Stomach smooth muscle (tissue), 2 donors: ENCODE measurements around the gene ROPN1L.

Experiments used
- H3K27ac ChIP-seq: one replicate; pipeline ENCODE4 v1.7.0; 2013; ENCODE audit warnings: mild to moderate bottlenecking, low read length, inconsistent platforms
- H3K27me3 ChIP-seq, 2 donors: one replicate each; pipeline ENCODE4 v1.7.0; 2013; ENCODE audit warnings: low read length in 2 of 2; ENCODE audit not compliant: insufficient read depth in 2 of 2, control insufficient read depth in 1 of 2
- H3K36me3 ChIP-seq, 2 donors: one replicate each; pipeline ENCODE4 v1.7.0; 2013; ENCODE audit warnings: low read length in 2 of 2; ENCODE audit not compliant: control insufficient read depth in 2 of 2, insufficient read depth in 2 of 2
- H3K4me1 ChIP-seq: one replicate; pipeline ENCODE4 v1.7.0; 2013; ENCODE audit warnings: low read length; ENCODE audit not compliant: control insufficient read depth, insufficient read depth
- H3K4me3 ChIP-seq, 2 donors: one replicate each; pipeline ENCODE4 v1.7.0; 2013; ENCODE audit warnings: low read length in 2 of 2
- H3K9ac ChIP-seq, 2 donors: one replicate each; pipeline ENCODE4 v1.7.0; 2013; ENCODE audit warnings: low read length in 2 of 2, mild to moderate bottlenecking in 1 of 2
- H3K9me3 ChIP-seq, 2 donors: one replicate each; pipeline ENCODE4 v1.7.0; 2013; ENCODE audit warnings: low read length in 2 of 2; ENCODE audit not compliant: control insufficient read depth in 2 of 2
- donor health status: healthy.
- donor health status: Pancreatic carcinoma.

The ROPN1L gene

DNA sequence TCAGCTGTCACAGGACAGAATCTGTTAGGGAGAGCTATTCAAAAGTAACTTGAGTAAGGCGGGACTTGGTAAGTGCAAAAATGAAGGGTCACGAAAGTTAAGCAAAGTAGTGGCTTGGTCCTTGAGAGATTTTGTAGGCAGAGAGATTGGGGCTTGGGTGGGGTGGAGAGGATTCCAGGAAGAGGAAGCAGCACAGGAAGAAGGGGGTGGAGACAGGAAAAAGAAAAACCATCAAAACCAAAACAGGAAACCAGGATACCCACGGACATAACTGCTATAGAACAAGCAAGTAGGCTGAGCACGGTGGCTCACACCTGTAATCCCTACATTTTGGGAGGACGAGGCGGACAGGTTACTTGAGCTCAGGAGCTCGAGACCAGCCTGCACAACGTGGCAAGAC, 3.7 kb downstream of the ROPN1L start:
- no peak overlapping the region for H3K27ac ChIP-seq
- H3K27me3 ChIP-seq: peaks cover 0 to 2% of the 10 kb centered on the region in 2 donors
- H3K4me1 ChIP-seq: peaks cover 7% of the 10 kb centered on the region
- no peak overlapping the region for H3K4me3 ChIP-seq
- no peak overlapping the region for H3K9ac ChIP-seq
- H3K36me3 ChIP-seq: no peaks in the 10 kb centered on the region
- H3K9me3 ChIP-seq: no peaks in the 10 kb centered on the region

DNA sequence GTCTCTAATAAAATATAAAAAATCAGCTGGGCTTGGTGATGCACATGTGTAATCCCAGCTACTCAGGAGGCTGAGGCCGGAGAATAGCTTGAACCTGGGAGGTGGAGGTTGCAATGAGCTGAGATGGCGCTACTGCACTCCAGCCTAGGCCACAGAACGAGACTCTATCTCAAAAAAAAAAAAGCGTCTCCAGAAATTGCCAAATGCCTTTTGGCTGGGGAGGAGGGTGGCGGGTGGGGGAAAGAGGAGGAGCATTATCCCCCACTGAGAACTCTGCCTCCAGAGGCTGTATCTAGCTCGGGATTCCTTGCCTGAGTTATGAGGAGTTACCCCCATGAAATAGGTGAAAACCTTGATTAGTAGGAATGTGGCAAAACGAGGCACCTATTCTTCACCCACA, 4.8 kb downstream of the ROPN1L start:
- Histone ChIP-seq H3K9ac (no peak overlapping the region), H3K36me3 (no peaks in the 10 kb centered on the region), H3K27me3 (peaks cover 0 to 2% of the 10 kb centered on the region in 2 donors), H3K27ac (no peak overlapping the region), H3K9me3 (no peaks in the 10 kb centered on the region), H3K4me1 (no peaks in the 10 kb centered on the region), H3K4me3 (no peak overlapping the region)

GRCh38 chr5:10447041-10447440, 5.4 kb downstream of the ROPN1L start:
- Histone ChIP-seq H3K36me3 (no peaks in the 10 kb centered on the region), H3K27me3 (peaks cover 0 to 2% of the 10 kb centered on the region in 2 donors), H3K4me3 (no peak overlapping the region), H3K4me1 (no peaks in the 10 kb centered on the region), H3K9ac (no peak overlapping the region), H3K27ac (no peak overlapping the region), H3K9me3 (no peaks in the 10 kb centered on the region)

GRCh38 chr5:10448754-10449360, 7.2 kb downstream of the ROPN1L start:
- H3K9me3 ChIP-seq: no peaks in the 10 kb centered on the region
- H3K27ac ChIP-seq: no peak overlapping the region
- peaks cover 0 to 4% of the 10 kb centered on the region in 2 donors for H3K27me3 ChIP-seq
- no peaks in the 10 kb centered on the region for H3K36me3 ChIP-seq
- H3K4me3 ChIP-seq: no peak overlapping the region
- no peaks in the 10 kb centered on the region for H3K4me1 ChIP-seq
- no peak overlapping the region for H3K9ac ChIP-seq

DNA sequence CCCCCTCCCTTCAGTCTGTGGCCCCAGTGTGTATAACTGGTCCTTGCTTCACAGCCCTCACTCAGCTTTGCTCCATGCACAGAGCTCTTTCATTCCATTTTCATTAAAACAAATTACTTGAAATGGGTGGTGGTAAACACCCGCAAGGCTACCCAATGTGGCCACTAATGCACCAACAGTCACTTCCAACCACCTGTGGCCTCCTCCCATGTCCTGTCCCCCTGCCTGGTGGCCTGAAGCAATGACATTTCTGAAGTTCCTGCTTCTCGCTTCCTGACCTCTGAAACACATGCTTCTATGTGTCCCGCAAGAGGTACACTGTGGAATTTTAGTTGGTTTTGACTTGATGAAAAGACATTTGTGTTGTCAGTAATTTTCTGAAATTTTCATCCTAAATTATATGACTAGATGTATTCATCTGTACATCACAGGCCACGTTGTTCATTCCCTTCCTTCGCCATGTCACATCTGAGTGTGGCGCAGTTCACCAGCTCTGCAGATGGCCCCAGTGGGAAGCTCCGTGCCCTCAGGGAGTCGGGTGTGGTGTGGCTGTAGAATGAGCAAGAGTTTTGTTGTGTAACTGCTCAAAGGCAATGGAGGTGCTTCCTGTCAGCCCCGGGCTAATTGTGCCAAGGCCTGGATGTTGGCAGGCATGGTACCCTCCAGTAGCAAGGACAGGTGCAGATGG, 9.6 kb downstream of the ROPN1L start:
- H3K9me3 ChIP-seq: no peaks in the 10 kb centered on the region
- no peaks in the 10 kb centered on the region for H3K4me1 ChIP-seq
- peaks cover 0 to 4% of the 10 kb centered on the region in 2 donors for H3K27me3 ChIP-seq
- no peak overlapping the region for H3K9ac ChIP-seq
- H3K4me3 ChIP-seq: no peak overlapping the region
- H3K27ac ChIP-seq: no peak overlapping the region
- H3K36me3 ChIP-seq: no peaks in the 10 kb centered on the region

GRCh38 chr5:10452768-10453331, 11.2 kb downstream of the ROPN1L start:
- Histone ChIP-seq H3K27ac (no peak overlapping the region), H3K36me3 (no peaks in the 10 kb centered on the region), H3K9me3 (no peaks in the 10 kb centered on the region), H3K4me1 (peaks cover 2% of the 10 kb centered on the region), H3K9ac (no peak overlapping the region), H3K4me3 (no peak overlapping the region), H3K27me3 (peaks cover 0 to 3% of the 10 kb centered on the region in 2 donors)

- H3K27me3 ChIP-seq: peaks cover 0 to 2% of the 10 kb centered on the region in 2 donors
- no peaks in the 10 kb centered on the region for H3K9me3 ChIP-seq
- H3K36me3 ChIP-seq: no peaks in the 10 kb centered on the region
- peaks cover 7% of the 10 kb centered on the region for H3K4me1 ChIP-seq
- H3K4me3 ChIP-seq: no peak overlapping the region
- no peak overlapping the region for H3K9ac ChIP-seq
- H3K27ac ChIP-seq: no peak overlapping the region
Observed at GRCh38 chr5:10453545-10453944, 11.9 kb downstream of the ROPN1L start.

DNA sequence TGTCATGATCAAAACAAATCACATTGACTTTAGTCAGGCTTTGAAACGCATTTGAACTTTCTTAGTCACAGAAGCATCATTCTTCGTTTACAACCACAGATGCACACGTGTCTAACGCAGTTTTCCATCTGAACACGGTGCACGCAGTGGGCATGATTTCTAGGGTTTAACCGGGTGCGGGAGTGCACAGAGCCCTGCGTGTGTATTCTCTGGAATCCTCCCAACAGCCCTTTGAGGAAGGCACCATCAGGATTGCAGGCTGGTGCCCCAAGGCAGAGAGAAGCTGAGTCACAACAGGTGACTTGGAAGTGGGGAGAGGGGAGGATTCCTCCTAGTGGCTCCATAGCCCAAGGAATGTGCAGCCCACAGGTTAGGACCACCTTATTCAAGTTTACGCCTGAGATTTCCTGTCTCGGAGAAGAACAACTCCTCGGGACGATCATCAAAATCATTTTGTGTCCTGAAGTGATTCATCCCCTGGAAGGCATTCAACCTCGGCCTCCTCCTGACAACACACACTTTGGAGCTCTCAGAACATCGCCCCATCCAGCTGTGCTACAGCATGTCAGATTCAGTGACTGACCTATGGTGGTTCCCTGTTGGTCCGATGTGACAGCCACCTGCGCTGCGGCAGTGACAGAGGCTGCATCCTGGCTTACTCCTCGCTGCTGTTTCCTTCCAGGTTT, 13.1 kb downstream of the ROPN1L start:
- Histone ChIP-seq H3K27me3 (peaks cover 0 to 2% of the 10 kb centered on the region in 2 donors), H3K27ac (no peak overlapping the region), H3K9me3 (no peaks in the 10 kb centered on the region), H3K4me3 (no peak overlapping the region), H3K4me1 (peaks cover 7% of the 10 kb centered on the region), H3K36me3 (no peaks in the 10 kb centered on the region), H3K9ac (no peak overlapping the region)

DNA sequence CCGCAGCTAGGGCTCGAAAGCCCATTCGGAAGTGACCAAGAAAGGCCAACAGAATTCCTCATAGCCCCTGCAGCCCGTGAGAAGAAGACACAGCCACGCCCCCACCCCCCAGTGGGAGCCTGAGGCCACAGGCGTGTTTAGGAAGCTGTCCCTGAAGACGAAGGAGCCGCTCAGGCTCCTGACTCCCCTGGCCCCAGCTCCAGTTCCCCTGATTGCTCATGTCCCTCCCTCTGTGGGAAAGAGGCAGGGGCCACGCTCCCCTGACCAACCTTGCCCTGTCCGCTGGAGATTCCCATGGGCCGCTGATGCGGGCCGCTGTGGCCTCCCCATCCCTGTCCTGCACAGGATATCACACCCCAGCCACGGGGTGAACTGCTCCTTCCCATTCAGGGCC, 13.6 kb downstream of the ROPN1L start:
- peaks cover 11% of the 10 kb centered on the region for H3K4me1 ChIP-seq
- H3K9me3 ChIP-seq: no peaks in the 10 kb centered on the region
- no peak overlapping the region for H3K9ac ChIP-seq
- no peaks in the 10 kb centered on the region for H3K36me3 ChIP-seq
- no peak overlapping the region for H3K4me3 ChIP-seq
- H3K27me3 ChIP-seq: peaks cover 0 to 5% of the 10 kb centered on the region in 2 donors
- H3K27ac ChIP-seq: no peak overlapping the region

GRCh38 chr5:10456583-10457420, 15.1 kb downstream of the ROPN1L start:
- Histone ChIP-seq H3K9me3 (no peaks in the 10 kb centered on the region), H3K36me3 (no peaks in the 10 kb centered on the region), H3K27ac (no peak overlapping the region), H3K4me3 (no peak overlapping the region), H3K27me3 (peaks cover 0 to 7% of the 10 kb centered on the region in 2 donors), H3K4me1 (peaks cover 13% of the 10 kb centered on the region), H3K9ac (no peak overlapping the region)
